Esophagus muscularis mucosa (tissue), 4 donors: ENCODE data around the gene SPATA1. TPM values are rescaled to one million over a fixed set of nuclear protein-coding genes. Genes with fewer than 3 reads are reported as not detected.
"Not testable (repeated sequence)": the region's sequence is repeated elsewhere in the genome, so short reads cannot be mapped to it uniquely, and the experiment has no call there.

Experiments used
- DNase-seq: peaks from one replicate; pipeline ENCODE4 v3.0.0-alpha.2; 2017; ENCODE audit errors: extremely low spot score
- H3K27ac ChIP-seq, 4 donors: fragments of 200-600 bp; sonication (generic); replicated peaks in 1 of 4; 1 replicate in 3 of 4; 2 replicates in 1 of 4; pipeline ENCODE4 v1.5.1; 2016 to 2019; ENCODE audit warnings: mild to moderate bottlenecking in 1 of 4
- H3K27me3 ChIP-seq, 4 donors: fragments of 200-600 bp; sonication (generic); one replicate each; pipeline versions ENCODE4 v1.5.1 to v1.6.0; 2016 to 2019
- H3K36me3 ChIP-seq, 4 donors: fragments of 200-600 bp; sonication (generic); one replicate each; pipeline ENCODE4 v1.5.1; 2016 to 2019
- H3K4me1 ChIP-seq, 4 donors: fragments of 200-600 bp; sonication (generic); one replicate each; pipeline ENCODE4 v1.5.1; 2016 to 2019
- H3K4me3 ChIP-seq, 4 donors: fragments of 200-600 bp; sonication (generic); 1 replicate in 2 of 4; 2 replicates in 2 of 4; pipeline ENCODE4 v1.5.1; 2016 to 2019; ENCODE audit warnings: mild to moderate bottlenecking in 4 of 4, moderate library complexity in 1 of 4
- H3K9me3 ChIP-seq, 4 donors: fragments of 200-600 bp; sonication (generic); 1 replicate in 3 of 4; 2 replicates in 1 of 4; pipeline ENCODE4 v1.5.1; 2016 to 2019
- CTCF ChIP-seq, 3 experiments: fragments of 200-600 bp in 2 of 3; fragments of 450-650 bp in 1 of 3; sonication (generic) in 2 of 3; IDR thresholded peaks; one replicate each; pipeline ENCODE4 v1.5.1; 2017 to 2019; ENCODE audit warnings: antibody characterized with exemption in 3 of 3, mild to moderate bottlenecking in 2 of 3, moderate library complexity in 1 of 3
- EP300 ChIP-seq: sonication (generic); formaldehyde crosslinking; IDR thresholded peaks from one replicate; pipeline ENCODE4 v1.6.1; 2017; ENCODE audit warnings: antibody characterized with exemption
- POLR2A ChIP-seq: fragments of 450-650 bp; IDR thresholded peaks from one replicate; pipeline ENCODE4 v1.6.1; 2017; ENCODE audit warnings: antibody characterized with exemption, moderate library complexity, mild to moderate bottlenecking, low read depth
- POLR2AphosphoS5 ChIP-seq, 2 donors: sonication (generic); formaldehyde crosslinking; IDR thresholded peaks; one replicate each; pipeline ENCODE4 v1.6.1; 2017; ENCODE audit warnings: antibody characterized with exemption in 2 of 2
- WGBS: methylation state at CpG from one replicate; pipeline ENCODE4 v1.1.5; 2018; 5-methylcytosine and 5-hydroxymethylcytosine counted together
- intact Hi-C: fragments of 100-400 bp; cut with DNase I; formaldehyde crosslinking; loops from one replicate; pipeline ENCODE4 v1.15.1; 2023
- total RNA-seq, 4 donors: library from RNA; depleted of rRNA; stranded (reverse); fragments of >200 nt; gene quantifications; one replicate each; pipeline versions ENCODE4 v1.1.0 to v1.2.1, GENCODE V29; 2016

SPATA1 gene
- total RNA-seq, 4 donors from 2014 or later, result 0.19 to 2.7 (median 0.42) TPM; not detected in 1

- Histone ChIP-seq H3K9me3 (peaks cover 0 to 7% (median 0%) of the 10 kb centered on the region in 4 donors), H3K4me1 (peaks cover 32 to 43% (median 36%) of the 10 kb centered on the region in 4 donors), H3K27ac (peak overlapping the region; percentile 94 to 97 (median 96)), H3K27me3 (no peaks in the 10 kb centered on the region), H3K4me3 (peak overlapping the region; percentile 77 to 85 (median 78)), H3K36me3 (no peaks in the 10 kb centered on the region)
- 16% methylated on average over 24 of the region's 26 CpGs for WGBS
- TF ChIP-seq EP300 (no peak), POLR2A (no peak), CTCF (IDR thresholded peaks at IDR 0.05) (no peak), POLR2AphosphoS5 (IDR thresholded peaks at IDR 0.05) (no peak)
- no peak for DNase-seq
- intact Hi-C loops, result loop anchor here (2.0 to 5.0 kb wide), 2 partner anchors 65 to 96 kb away; partner anchors contain the start of gene CTBS
Observed at GRCh38 chr1:84506729-84507453, 705 bp downstream of the SPATA1 start.

GRCh38 chr1:84507887-84508286 is 1.7 kb downstream of the SPATA1 start:
- H3K27me3 ChIP-seq, DNase-seq, H3K9me3 ChIP-seq, H3K4me3 ChIP-seq, H3K36me3 ChIP-seq, H3K27ac ChIP-seq: not testable (repeated sequence)
- WGBS, result 95% methylated on average over 14 of the region's 14 CpGs
- peaks cover 22 to 34% (median 26%) of the 10 kb centered on the region in 4 donors for H3K4me1 ChIP-seq
- intact Hi-C loops, result loop anchor here (2.0 to 5.0 kb wide), 2 partner anchors 64 to 95 kb away; partner anchors contain the start of gene CTBS

GRCh38 chr1:84508510-84508909 is 2.3 kb downstream of the SPATA1 start:
- Histone ChIP-seq H3K27ac (no peak overlapping the region), H3K27me3 (no peaks in the 10 kb centered on the region), H3K4me1 (peaks cover 16 to 28% (median 20%) of the 10 kb centered on the region in 4 donors), H3K4me3 (no peak overlapping the region), H3K9me3 (peaks cover 0 to 7% (median 0%) of the 10 kb centered on the region in 4 donors), H3K36me3 (no peaks in the 10 kb centered on the region)
- intact Hi-C loops, result loop anchor here (5.0 kb wide), 1 partner anchor 64 kb away; the partner anchor contains the start of gene CTBS
- DNase-seq, result no peak
- TF ChIP-seq POLR2AphosphoS5 (IDR thresholded peaks at IDR 0.05), result no peak
- TF ChIP-seq EP300, result no peak
- no peak for TF ChIP-seq CTCF (IDR thresholded peaks at IDR 0.05)
- TF ChIP-seq POLR2A, result no peak
- 100% methylated on average over 1 of the region's 1 CpG for WGBS

- no peak for DNase-seq
- TF ChIP-seq POLR2AphosphoS5 (IDR thresholded peaks at IDR 0.05) (no peak), CTCF (IDR thresholded peaks at IDR 0.05) (no peak), EP300 (no peak), POLR2A (no peak)
- no peak overlapping the region for H3K4me3 ChIP-seq
- peaks cover 0 to 7% (median 0%) of the 10 kb centered on the region in 4 donors for H3K9me3 ChIP-seq
- H3K36me3 ChIP-seq, result no peaks in the 10 kb centered on the region
- intact Hi-C loops, result loop anchor here (5.0 kb wide), 1 partner anchor 63 kb away; the partner anchor contains the start of gene CTBS
- WGBS, result 97% methylated on average over 4 of the region's 4 CpGs
- H3K27ac ChIP-seq, result no peak overlapping the region
- H3K4me1 ChIP-seq, result peaks cover 12 to 23% (median 15%) of the 10 kb centered on the region in 4 donors
- H3K27me3 ChIP-seq, result no peaks in the 10 kb centered on the region
Observed at GRCh38 chr1:84509029-84509428, 2.8 kb downstream of the SPATA1 start.

GRCh38 chr1:84510165-84510564 is 4.0 kb downstream of the SPATA1 start:
- intact Hi-C loops, result no loop called here

More at GRCh38 chr1:84510165-84510564, 4.0 kb downstream of the SPATA1 start:
- Histone ChIP-seq H3K27me3 (no peaks in the 10 kb centered on the region), H3K4me1 (peaks cover 6 to 14% (median 8%) of the 10 kb centered on the region in 4 donors), H3K36me3 (no peaks in the 10 kb centered on the region), H3K4me3 (no peak overlapping the region), H3K9me3 (peaks cover 0 to 7% (median 0%) of the 10 kb centered on the region in 4 donors), H3K27ac (no peak overlapping the region)
- TF ChIP-seq EP300 (no peak), CTCF (IDR thresholded peaks at IDR 0.05) (no peak), POLR2AphosphoS5 (IDR thresholded peaks at IDR 0.05) (no peak), POLR2A (no peak)
- 72% methylated on average over 2 of the region's 2 CpGs for WGBS
- DNase-seq, result no peak
